Measurements from ENCODE around the gene SYT15.

Gene SYT15

GRCh38 chr10:46546591-46547540 is 32.1 kb upstream of the SYT15 start:
- Histone ChIP-seq H3K36me3 (ENCODE audit: insufficient read depth, low read depth, low read length) (peaks cover 22% of the 10 kb centered on the region), H3K9ac (ENCODE audit: low read depth, low read length) (no peak overlapping the region), H3K9me3 (ENCODE audit: insufficient read depth, low read depth, low read length) (no peaks in the 10 kb centered on the region), H3K27me3 (ENCODE audit: insufficient read depth, low read length) (no peaks in the 10 kb centered on the region), H3K4me3 (ENCODE audit: low read length) (no peak overlapping the region), H3K4me1 (ENCODE audit: insufficient read depth, low read length) (peaks cover 5% of the 10 kb centered on the region; the same call in 1 of the 2 replicates), H3K27ac (ENCODE audit: low read length) (no peak overlapping the region)

- no peaks in the 10 kb centered on the region for H3K9me3 ChIP-seq (ENCODE audit: insufficient read depth, low read depth, low read length)
- H3K4me3 ChIP-seq (ENCODE audit: low read length): no peak overlapping the region
- peaks cover 30% of the 10 kb centered on the region for H3K36me3 ChIP-seq (ENCODE audit: insufficient read depth, low read depth, low read length)
- peaks cover 2% of the 10 kb centered on the region; the same call in 1 of the 2 replicates for H3K4me1 ChIP-seq (ENCODE audit: insufficient read depth, low read length)
- no peaks in the 10 kb centered on the region for H3K27me3 ChIP-seq (ENCODE audit: insufficient read depth, low read length)
- no peak overlapping the region for H3K9ac ChIP-seq (ENCODE audit: low read depth, low read length)
- no peak overlapping the region for H3K27ac ChIP-seq (ENCODE audit: low read length)
Measured at GRCh38 chr10:46547541-46548497, 31.1 kb upstream of the SYT15 start.

GRCh38 chr10:46548498-46549090 is 30.3 kb upstream of the SYT15 start:
- H3K27ac ChIP-seq (ENCODE audit: low read length): no peak overlapping the region

GRCh38 chr10:46549171-46550075 is 29.5 kb upstream of the SYT15 start:
- no peak overlapping the region for H3K9ac ChIP-seq (ENCODE audit: low read depth, low read length)
- H3K36me3 ChIP-seq (ENCODE audit: insufficient read depth, low read depth, low read length): peaks cover 43% of the 10 kb centered on the region
- H3K27me3 ChIP-seq (ENCODE audit: insufficient read depth, low read length): no peaks in the 10 kb centered on the region
- no peak overlapping the region for H3K4me3 ChIP-seq (ENCODE audit: low read length)
- no peaks in the 10 kb centered on the region for H3K9me3 ChIP-seq (ENCODE audit: insufficient read depth, low read depth, low read length)
- H3K27ac ChIP-seq (ENCODE audit: low read length): no peak overlapping the region
- no peaks in the 10 kb centered on the region for H3K4me1 ChIP-seq (ENCODE audit: insufficient read depth, low read length)

More at GRCh38 chr10:46548498-46549090, 30.3 kb upstream of the SYT15 start:
- no peak overlapping the region for H3K4me3 ChIP-seq (ENCODE audit: low read length)
- no peaks in the 10 kb centered on the region for H3K9me3 ChIP-seq (ENCODE audit: insufficient read depth, low read depth, low read length)
- H3K4me1 ChIP-seq (ENCODE audit: insufficient read depth, low read length): no peaks in the 10 kb centered on the region
- H3K27me3 ChIP-seq (ENCODE audit: insufficient read depth, low read length): no peaks in the 10 kb centered on the region
- H3K9ac ChIP-seq (ENCODE audit: low read depth, low read length): no peak overlapping the region
- H3K36me3 ChIP-seq (ENCODE audit: insufficient read depth, low read depth, low read length): peaks cover 38% of the 10 kb centered on the region

GRCh38 chr10:46550076-46550790 is 28.7 kb upstream of the SYT15 start:
- no peak overlapping the region for H3K27ac ChIP-seq (ENCODE audit: low read length)
- no peak overlapping the region for H3K4me3 ChIP-seq (ENCODE audit: low read length)
- peaks cover 2% of the 10 kb centered on the region; the same call in 1 of the 2 replicates for H3K27me3 ChIP-seq (ENCODE audit: insufficient read depth, low read length)
- no peaks in the 10 kb centered on the region for H3K9me3 ChIP-seq (ENCODE audit: insufficient read depth, low read depth, low read length)
- peaks cover under 1% of the 10 kb centered on the region for H3K4me1 ChIP-seq (ENCODE audit: insufficient read depth, low read length)
- H3K36me3 ChIP-seq (ENCODE audit: insufficient read depth, low read depth, low read length): peaks cover 43% of the 10 kb centered on the region
- no peak overlapping the region for H3K9ac ChIP-seq (ENCODE audit: low read depth, low read length)

GRCh38 chr10:46550795-46551700 is 27.9 kb upstream of the SYT15 start:
- no peak overlapping the region for H3K9ac ChIP-seq (ENCODE audit: low read depth, low read length)
- H3K27me3 ChIP-seq (ENCODE audit: insufficient read depth, low read length): peaks cover 6% of the 10 kb centered on the region; the same call in 1 of the 2 replicates
- no peak overlapping the region for H3K4me3 ChIP-seq (ENCODE audit: low read length)
- peaks cover 43% of the 10 kb centered on the region for H3K36me3 ChIP-seq (ENCODE audit: insufficient read depth, low read depth, low read length)
- no peaks in the 10 kb centered on the region for H3K9me3 ChIP-seq (ENCODE audit: insufficient read depth, low read depth, low read length)
- peaks cover 6% of the 10 kb centered on the region for H3K4me1 ChIP-seq (ENCODE audit: insufficient read depth, low read length)
- H3K27ac ChIP-seq (ENCODE audit: low read length): no peak overlapping the region

GRCh38 chr10:46551701-46552525 is 27.0 kb upstream of the SYT15 start:
- Histone ChIP-seq H3K27me3 (ENCODE audit: insufficient read depth, low read length) (peaks cover 6% of the 10 kb centered on the region; the same call in 1 of the 2 replicates), H3K9me3 (ENCODE audit: insufficient read depth, low read depth, low read length) (no peaks in the 10 kb centered on the region), H3K4me1 (ENCODE audit: insufficient read depth, low read length) (peaks cover 6% of the 10 kb centered on the region), H3K27ac (ENCODE audit: low read length) (no peak overlapping the region), H3K36me3 (ENCODE audit: insufficient read depth, low read depth, low read length) (peaks cover 43% of the 10 kb centered on the region), H3K4me3 (ENCODE audit: low read length) (no peak overlapping the region), H3K9ac (ENCODE audit: low read depth, low read length) (no peak overlapping the region)

- Histone ChIP-seq H3K4me3 (ENCODE audit: low read length) (no peak overlapping the region), H3K27me3 (ENCODE audit: insufficient read depth, low read length) (peaks cover 14% of the 10 kb centered on the region), H3K36me3 (ENCODE audit: insufficient read depth, low read depth, low read length) (peaks cover 43% of the 10 kb centered on the region), H3K4me1 (ENCODE audit: insufficient read depth, low read length) (peaks cover 6% of the 10 kb centered on the region), H3K27ac (ENCODE audit: low read length) (no peak overlapping the region), H3K9ac (ENCODE audit: low read depth, low read length) (no peak overlapping the region), H3K9me3 (ENCODE audit: insufficient read depth, low read depth, low read length) (no peaks in the 10 kb centered on the region)
Measured at GRCh38 chr10:46552526-46553237, 26.2 kb upstream of the SYT15 start.
